GM13977 (cell line): ENCODE measurements around the gene TKTL2.

ENCODE experiments used
- DNase-seq: peaks from one replicate; pipeline ENCODE4 v3.0.0; 2012; ENCODE audit warnings: low spot score
- CTCF ChIP-seq: IDR thresholded peaks from 2 replicates; pipeline ENCODE4 v1.5.1; 2012; ENCODE audit warnings: mild to moderate bottlenecking, control low read depth; ENCODE audit not compliant: insufficient read depth; ENCODE audit errors: extremely low read depth, missing control alignments
- in situ Hi-C: fragments of 300-500 bp; cut with MboI; formaldehyde crosslinking; loops from one replicate; pipeline ENCODE4 v1.12.0; 2022; ENCODE audit warnings: low sequenced_read_pairs, low pct_unique_long_range_greater_than_20kb, mixed read lengths, inconsistent platforms; ENCODE audit not compliant: unreplicated experiment

The TKTL2 gene

GRCh38 chr4:163493643-163494359 lies 20.2 kb upstream of the TKTL2 start:
- no peak for DNase-seq
- no peak for TF ChIP-seq CTCF
- in situ Hi-C loops: loop anchor here (25.0 kb wide), 1 partner anchor 382 kb away; no protein-coding TSS in a partner anchor

GRCh38 chr4:163492951-163493504 lies 19.5 kb upstream of the TKTL2 start:
- in situ Hi-C loops: loop anchor here (25.0 kb wide), 1 partner anchor 381 kb away; no protein-coding TSS in a partner anchor
- DNase-seq: no peak
- TF ChIP-seq CTCF: no peak

DNA sequence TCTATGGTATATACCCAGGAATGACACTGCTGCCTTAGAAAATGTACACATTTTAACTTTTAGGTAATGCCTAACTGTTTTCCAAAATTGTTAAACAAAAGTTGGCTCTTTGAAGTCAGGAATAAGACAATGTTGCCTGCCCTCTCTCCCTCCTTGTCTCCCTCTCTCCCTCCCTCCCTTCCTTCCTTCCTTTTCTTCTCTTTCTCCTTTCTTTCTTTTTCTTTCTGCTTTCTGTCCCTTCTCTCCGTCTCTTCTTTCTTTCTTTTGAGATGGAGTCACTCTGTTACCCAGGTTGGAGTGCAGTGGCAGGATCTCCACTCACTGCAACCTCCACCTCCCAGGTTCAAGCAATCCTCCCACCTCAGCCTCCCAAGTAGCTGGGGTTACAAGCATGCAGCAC lies 16.4 kb upstream of the TKTL2 start:
- TF ChIP-seq CTCF: no peak
- in situ Hi-C loops: loop anchor here (25.0 kb wide), 1 partner anchor 378 kb away; no protein-coding TSS in a partner anchor
- no peak for DNase-seq

DNA sequence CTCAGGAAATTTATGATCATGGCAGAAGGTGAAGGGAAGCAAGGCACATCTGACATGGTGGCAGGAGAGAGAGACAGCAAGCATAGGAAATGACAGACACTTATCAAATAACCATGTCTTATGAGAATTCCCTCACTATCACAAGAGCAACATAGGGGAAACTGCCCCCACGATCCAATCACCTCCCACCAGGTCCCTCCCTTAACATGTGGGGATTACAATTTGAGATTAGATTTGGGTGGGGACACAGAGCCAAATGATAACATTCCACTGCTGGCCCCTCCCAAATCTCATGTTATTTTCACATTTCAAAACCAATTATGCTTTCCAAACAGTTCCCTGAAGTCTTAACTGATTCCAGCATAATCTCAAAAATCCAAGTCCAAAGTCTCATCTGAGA lies 12.8 kb upstream of the TKTL2 start:
- in situ Hi-C loops: loop anchor here (25.0 kb wide), 1 partner anchor 374 kb away; no protein-coding TSS in a partner anchor
- no peak for TF ChIP-seq CTCF
- no peak for DNase-seq

DNA sequence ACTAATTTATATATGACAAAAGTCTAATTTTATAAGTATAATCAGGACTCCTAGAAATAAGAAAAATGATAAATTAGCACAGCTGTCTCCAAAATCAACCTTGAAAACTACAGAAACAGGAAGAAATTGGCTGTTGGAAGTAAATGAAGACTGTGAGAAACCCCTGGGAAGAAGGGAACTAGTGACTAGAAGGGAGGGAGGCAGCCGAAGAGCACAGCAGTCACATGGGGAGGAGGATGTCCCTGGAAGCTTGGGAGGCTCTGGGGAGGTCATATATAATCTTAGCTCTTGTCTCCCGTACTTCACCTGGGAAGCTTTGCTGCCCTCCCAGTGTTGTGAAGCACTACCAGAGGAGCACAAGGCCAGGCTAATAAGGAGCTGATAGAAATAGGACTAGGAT lies 12.0 kb upstream of the TKTL2 start:
- no peak for TF ChIP-seq CTCF
- no peak for DNase-seq
- in situ Hi-C loops: loop anchor here (25.0 kb wide), 1 partner anchor 373 kb away; no protein-coding TSS in a partner anchor

- peak; percentile 35 for DNase-seq
- TF ChIP-seq CTCF: peak; percentile 64
- in situ Hi-C loops: loop anchor here (25.0 kb wide), 1 partner anchor 373 kb away; no protein-coding TSS in a partner anchor
Measured at GRCh38 chr4:163484906-163485305, 11.4 kb upstream of the TKTL2 start.
